Ascending aorta (tissue), 2 donors: ENCODE measurements around the gene RNF227. TPM values are rescaled to one million over a fixed set of nuclear protein-coding genes. Genes with fewer than 3 reads are reported as not detected.

Experiments
- DNase-seq, 2 donors: peaks; one replicate each; pipeline ENCODE4 v3.0.0-alpha.2; 2019; ENCODE audit warnings: low spot score in 2 of 2
- H3K27ac ChIP-seq, 2 donors: fragments of 200-600 bp; sonication (generic); one replicate each; pipeline ENCODE4 v1.5.1; 2016 to 2017; ENCODE audit warnings: mild to moderate bottlenecking in 1 of 2
- H3K27me3 ChIP-seq: fragments of 200-600 bp; sonication (generic); one replicate; pipeline ENCODE4 v1.5.1; 2017
- H3K36me3 ChIP-seq, 2 donors: fragments of 200-600 bp; sonication (generic); one replicate each; pipeline ENCODE4 v1.5.1; 2016
- H3K4me1 ChIP-seq, 2 donors: fragments of 200-600 bp; sonication (generic); one replicate each; pipeline ENCODE4 v1.5.1; 2016 to 2017; ENCODE audit warnings: mild to moderate bottlenecking in 1 of 2
- H3K4me3 ChIP-seq, 2 donors: fragments of 200-600 bp; sonication (generic); one replicate each; pipeline ENCODE4 v1.5.1; 2016 to 2017; ENCODE audit warnings: mild to moderate bottlenecking in 1 of 2
- H3K9me3 ChIP-seq, 2 donors: fragments of 200-600 bp; sonication (generic); one replicate each; pipeline ENCODE4 v1.5.1; 2016
- intact Hi-C: fragments of 100-400 bp; cut with DNase I; formaldehyde crosslinking; loops from one replicate; pipeline ENCODE4 v1.15.1; 2023
- total RNA-seq: library from RNA; depleted of rRNA; stranded (reverse); fragments of >200 nt; gene quantifications from one replicate; pipeline ENCODE4 v1.1.0, GENCODE V29; 2016
- TF ChIP-seq, protein P1 (sequence below), 3 experiments: fragments of 200-600 bp in 2 of 3; fragments of 450-650 bp in 1 of 3; sonication (generic) in 2 of 3; IDR thresholded peaks; one replicate each; pipeline ENCODE4 v1.5.1; 2016 to 2019; ENCODE audit warnings: antibody characterized with exemption in 3 of 3, mild to moderate bottlenecking in 1 of 3, moderate library complexity in 1 of 3

Gene RNF227
- total RNA-seq, 1 donor from 2014 or later = 0.32 TPM

DNA sequence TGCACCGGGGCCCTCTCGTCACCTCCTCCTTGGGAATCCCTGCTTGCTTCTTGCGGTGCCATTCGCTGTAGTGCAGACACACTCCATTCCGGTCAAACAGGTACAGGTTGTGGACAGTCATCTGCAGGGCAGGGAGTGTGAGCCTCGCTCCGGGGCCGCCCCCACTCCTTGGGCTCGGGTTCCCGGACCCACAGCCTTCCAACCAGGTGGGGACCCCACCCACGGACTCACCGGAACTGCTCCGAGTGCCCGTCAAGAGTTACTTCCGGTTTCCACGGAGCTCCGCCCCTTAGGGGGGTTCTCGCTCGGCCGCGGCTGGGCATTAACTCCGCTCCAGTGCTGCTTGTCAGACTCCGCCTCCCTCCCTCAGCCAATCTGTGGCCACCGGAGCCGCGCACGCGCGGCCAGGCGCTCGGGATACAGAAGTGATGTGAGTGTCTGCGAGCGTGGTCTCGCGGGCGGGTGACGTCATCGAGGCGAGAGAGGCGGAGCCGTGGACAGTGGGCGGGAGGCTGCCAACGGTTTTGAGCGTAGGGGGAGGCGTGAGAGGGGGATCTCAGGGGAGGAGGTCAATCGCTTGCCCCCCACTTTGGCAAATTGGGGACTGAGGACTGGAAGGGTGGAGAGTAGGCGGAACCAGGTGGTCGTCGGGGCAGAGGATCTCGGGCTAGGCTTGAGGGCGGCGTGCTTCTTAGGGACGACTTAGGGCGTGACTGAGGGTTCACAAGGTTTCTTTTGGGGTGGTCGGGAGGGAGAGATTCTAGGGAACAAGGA, 15.8 kb upstream of the RNF227 start, which contains the start of the genes CNTROB and TRAPPC1:
CNTROB (plus strand) TSS at position 498 of the 774 bp plus-strand sequence. CDS start 874 bp downstream, outside the sequence.
TRAPPC1 (minus strand) TSS at position 238 of the 774 bp plus-strand sequence; CDS start at position 121, 117 bp downstream.
- intact Hi-C loops = loop anchor here (1.0 kb wide), 3 partner anchors 16 to 75 kb away; partner anchors contain the start of genes NAA38 and RNF227
- H3K4me3 ChIP-seq = peak within 1 kb of the TSS; percentile 76 to 84
- no peaks in the 10 kb centered on the region for H3K9me3 ChIP-seq
- H3K4me1 ChIP-seq = peaks cover 12 to 18% of the 10 kb centered on the region in 2 donors
- TF ChIP-seq, protein P1, sequence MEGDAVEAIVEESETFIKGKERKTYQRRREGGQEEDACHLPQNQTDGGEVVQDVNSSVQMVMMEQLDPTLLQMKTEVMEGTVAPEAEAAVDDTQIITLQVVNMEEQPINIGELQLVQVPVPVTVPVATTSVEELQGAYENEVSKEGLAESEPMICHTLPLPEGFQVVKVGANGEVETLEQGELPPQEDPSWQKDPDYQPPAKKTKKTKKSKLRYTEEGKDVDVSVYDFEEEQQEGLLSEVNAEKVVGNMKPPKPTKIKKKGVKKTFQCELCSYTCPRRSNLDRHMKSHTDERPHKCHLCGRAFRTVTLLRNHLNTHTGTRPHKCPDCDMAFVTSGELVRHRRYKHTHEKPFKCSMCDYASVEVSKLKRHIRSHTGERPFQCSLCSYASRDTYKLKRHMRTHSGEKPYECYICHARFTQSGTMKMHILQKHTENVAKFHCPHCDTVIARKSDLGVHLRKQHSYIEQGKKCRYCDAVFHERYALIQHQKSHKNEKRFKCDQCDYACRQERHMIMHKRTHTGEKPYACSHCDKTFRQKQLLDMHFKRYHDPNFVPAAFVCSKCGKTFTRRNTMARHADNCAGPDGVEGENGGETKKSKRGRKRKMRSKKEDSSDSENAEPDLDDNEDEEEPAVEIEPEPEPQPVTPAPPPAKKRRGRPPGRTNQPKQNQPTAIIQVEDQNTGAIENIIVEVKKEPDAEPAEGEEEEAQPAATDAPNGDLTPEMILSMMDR (IDR thresholded peaks at IDR 0.05) = no peak
- peak; percentile 100 for DNase-seq
- H3K36me3 ChIP-seq = peaks cover 0 to 15% of the 10 kb centered on the region in 2 donors
- peak within 1 kb of the TSS; percentile 27 to 57 for H3K27ac ChIP-seq
- no peaks in the 10 kb centered on the region for H3K27me3 ChIP-seq

DNA sequence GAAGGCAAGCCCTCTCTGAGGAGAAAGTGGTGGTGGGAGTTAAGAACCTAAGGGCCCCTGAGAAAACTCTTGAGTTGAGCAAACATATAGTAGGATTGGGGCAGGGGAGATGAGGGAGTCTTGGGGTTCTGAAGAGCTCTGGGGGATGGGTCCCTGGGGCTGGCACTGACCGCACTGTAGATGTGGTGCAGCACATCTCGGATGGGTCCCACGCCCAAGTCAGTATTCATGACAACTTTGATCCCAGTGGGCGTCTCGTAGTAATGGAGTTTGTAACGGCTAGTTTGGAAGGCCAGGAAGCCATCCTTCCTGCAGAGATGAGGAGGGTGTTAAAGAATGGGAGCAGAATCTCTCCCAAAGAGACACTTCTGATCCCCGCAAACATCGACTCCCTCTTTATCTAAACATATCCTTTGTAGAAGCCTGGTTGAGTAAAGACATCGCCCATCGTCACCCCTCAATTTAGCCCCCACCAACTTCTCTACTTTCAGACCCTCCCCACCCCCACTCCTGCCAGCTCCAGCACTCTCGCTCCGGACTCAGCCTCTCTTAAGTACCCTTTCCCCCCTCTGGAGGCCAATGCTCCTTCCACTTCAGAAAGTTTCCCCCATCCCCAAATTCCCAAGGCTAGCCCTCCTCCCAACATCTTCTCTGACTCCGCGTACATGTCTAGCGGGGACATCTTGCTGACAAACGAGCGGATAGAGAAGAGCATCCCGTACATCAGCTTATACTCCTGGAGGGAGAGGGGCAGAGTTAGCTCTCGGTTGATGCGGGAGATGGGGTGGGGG, 14.9 kb upstream of the RNF227 start:
- no peaks in the 10 kb centered on the region for H3K9me3 ChIP-seq
- H3K36me3 ChIP-seq = peaks cover 0 to 6% of the 10 kb centered on the region in 2 donors
- no peak for DNase-seq
- peak overlapping the region; percentile 27 to 57 for H3K27ac ChIP-seq
- H3K4me1 ChIP-seq = peaks cover 12 to 18% of the 10 kb centered on the region in 2 donors
- H3K27me3 ChIP-seq = no peaks in the 10 kb centered on the region
- intact Hi-C loops = loop anchor here (1.0 kb wide), 1 partner anchor 15 kb away; the partner anchor contains the start of gene RNF227
- TF ChIP-seq, protein P1 (IDR thresholded peaks at IDR 0.05) = no peak
- H3K4me3 ChIP-seq = peak overlapping the region; percentile 76 to 84

DNA sequence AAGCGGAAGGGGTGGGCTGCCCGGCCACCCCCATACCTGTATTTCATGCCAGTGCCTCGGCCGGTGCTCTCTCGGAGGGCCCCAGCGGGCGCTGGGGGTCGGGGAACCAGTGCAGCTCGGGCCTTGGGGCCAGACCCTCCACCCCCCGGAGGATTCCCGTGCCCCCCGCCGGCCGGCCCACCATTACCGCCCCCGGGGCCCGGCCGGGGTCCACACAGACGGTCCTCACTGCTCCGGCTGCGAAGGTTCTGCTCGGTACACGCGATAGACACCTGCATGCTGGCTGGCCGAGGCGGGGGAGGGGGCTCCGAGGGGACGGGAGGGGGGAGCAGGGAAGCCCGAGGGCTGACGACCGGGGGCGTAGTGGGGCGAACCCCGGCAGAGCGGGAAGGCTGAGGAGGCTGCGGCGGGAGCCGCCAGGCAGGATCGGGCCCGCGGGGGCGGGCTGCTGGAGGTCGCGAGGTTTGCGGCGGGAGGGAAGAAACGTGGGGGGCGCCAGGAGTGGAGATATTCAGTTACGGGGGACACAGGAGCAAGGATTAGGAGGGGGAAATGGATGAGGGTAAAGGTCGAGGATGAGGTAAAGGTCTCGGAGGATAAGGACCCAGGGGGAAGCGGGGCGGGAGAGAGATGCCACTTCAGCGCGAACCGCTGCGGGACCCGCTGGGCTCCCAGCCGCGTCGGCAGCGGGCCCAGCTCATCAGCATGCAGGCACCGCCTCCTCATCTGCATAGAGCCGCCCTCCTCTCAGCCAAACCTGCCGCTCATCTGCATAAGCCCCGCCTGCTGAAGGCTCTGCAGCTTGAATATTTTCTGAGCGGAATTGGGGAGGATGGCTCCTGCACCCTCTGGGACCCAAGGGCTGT, 13.3 kb upstream of the RNF227 start, which contains the start of gene KCNAB3:
KCNAB3 (minus strand) TSS at position 699 of the 866 bp plus-strand sequence; CDS start at position 278, 421 bp downstream.
- TF ChIP-seq, protein P1 (IDR thresholded peaks at IDR 0.05) = no peak
- Histone ChIP-seq H3K4me1 (peaks cover 12 to 18% of the 10 kb centered on the region in 2 donors), H3K27ac (no peak within 1 kb of the TSS), H3K36me3 (peaks cover 0 to under 1% of the 10 kb centered on the region in 2 donors), H3K9me3 (no peaks in the 10 kb centered on the region), H3K27me3 (no peaks in the 10 kb centered on the region), H3K4me3 (peak within 1 kb of the TSS in 1 of 2 donors; percentile 84)
- no peak for DNase-seq
- intact Hi-C loops = no loop called here

DNA sequence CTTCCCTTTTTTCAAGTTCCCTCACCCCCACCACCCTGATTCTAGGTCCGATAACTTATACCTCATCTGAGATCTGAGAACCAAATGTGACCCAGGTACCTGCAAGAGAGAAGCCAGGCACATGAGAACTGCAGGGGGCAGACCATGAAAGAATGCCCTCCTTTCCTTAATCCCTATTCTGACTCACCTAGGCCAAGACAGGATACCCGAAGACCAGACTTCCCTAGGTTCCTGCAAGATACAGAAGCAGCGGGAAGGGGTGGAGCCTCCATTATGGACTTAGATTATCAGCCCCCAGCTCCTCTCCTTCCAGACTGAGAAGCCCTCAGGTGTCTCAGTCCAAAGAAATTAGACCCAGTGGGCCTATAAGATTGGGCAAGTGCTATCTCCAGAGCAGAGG, 11.5 kb upstream of the RNF227 start:
- peaks cover 8 to 14% of the 10 kb centered on the region in 2 donors for H3K4me1 ChIP-seq
- intact Hi-C loops = no loop called here
- H3K9me3 ChIP-seq = no peaks in the 10 kb centered on the region
- no peaks in the 10 kb centered on the region for H3K36me3 ChIP-seq
- no peak for DNase-seq
- H3K27me3 ChIP-seq = no peaks in the 10 kb centered on the region
- no peak overlapping the region for H3K27ac ChIP-seq
- TF ChIP-seq, protein P1 (IDR thresholded peaks at IDR 0.05) = no peak
- no peak overlapping the region for H3K4me3 ChIP-seq
